Naive thymus-derived CD4-positive, alpha-beta T cell (primary cell): ENCODE data around the gene CSNK2A1. TPM values are rescaled to one million over a fixed set of nuclear protein-coding genes. Genes with fewer than 3 reads are reported as not detected.
A peak's percentile ranks its signal among the peaks of the same experiment; 100 is the strongest.

Source experiments
- ATAC-seq: fragments of 150-1000 bp; cut with Tn5 transposase; 2 replicates; pipeline ENCODE4 v1.10.0; 2021; ENCODE audit warnings: mild to moderate bottlenecking, moderate library complexity
- CTCF ChIA-PET: fragments of 350-600 bp; sonication (Branson Sonifier 250); formaldehyde crosslinking; loops from one replicate; lab custom pipeline; 2021; ENCODE audit warnings: antibody characterized with exemption; lab: Charles Lee
- POLR2A ChIA-PET: fragments of 350-600 bp; sonication (Branson Sonifier 250); formaldehyde crosslinking; loops from one replicate; lab custom pipeline; 2021; ENCODE audit warnings: antibody characterized with exemption, inconsistent platforms; lab: Charles Lee
- DNase-seq, 9 donors: peaks; one replicate each; pipeline versions ENCODE4 v3.0.0 to v3.0.0-alpha.2; 2020 to 2022; ENCODE audit warnings: mixed read lengths in 1 of 9
- H3K27ac ChIP-seq: one replicate; pipeline ENCODE4 v1.7.0; 2013; ENCODE audit warnings: mild to moderate bottlenecking, low read depth, low read length, moderate library complexity
- H3K27me3 ChIP-seq, 2 donors: one replicate each; pipeline ENCODE4 v1.7.0; 2013; ENCODE audit warnings: low read length in 2 of 2, mild to moderate bottlenecking in 2 of 2, moderate library complexity in 2 of 2; ENCODE audit not compliant: control insufficient read depth in 2 of 2, insufficient read depth in 2 of 2
- H3K36me3 ChIP-seq, 3 experiments: 1 replicate in 2 of 3; 2 replicates in 1 of 3; pipeline ENCODE4 v1.7.0; 2013; ENCODE audit warnings: low read length in 3 of 3, mild to moderate bottlenecking in 3 of 3, moderate library complexity in 1 of 3; ENCODE audit not compliant: insufficient read depth in 3 of 3, control insufficient read depth in 2 of 3
- H3K4me1 ChIP-seq, 2 donors: one replicate each; pipeline ENCODE4 v1.7.0; 2013; ENCODE audit warnings: low read length in 2 of 2, mild to moderate bottlenecking in 2 of 2, moderate library complexity in 1 of 2; ENCODE audit not compliant: control insufficient read depth in 2 of 2, insufficient read depth in 2 of 2
- H3K4me3 ChIP-seq: 2 replicates; pipeline ENCODE4 v1.7.0; 2013; ENCODE audit warnings: mild to moderate bottlenecking, low read length
- H3K9me3 ChIP-seq, 3 experiments: 1 replicate in 2 of 3; 2 replicates in 1 of 3; pipeline ENCODE4 v1.7.0; 2013; ENCODE audit warnings: low read length in 3 of 3; ENCODE audit not compliant: control insufficient read depth in 2 of 3
- H3K27ac Mint-ChIP-seq, 9 donors: one replicate each; pipeline ENCODE4 v1.8.0; 2020 to 2022; ENCODE audit warnings: mixed read lengths in 9 of 9, mild to moderate bottlenecking in 8 of 9, moderate library complexity in 5 of 9, inconsistent platforms in 2 of 9
- H3K27me3 Mint-ChIP-seq, 5 donors: one replicate each; pipeline ENCODE4 v1.8.0; 2021 to 2022; ENCODE audit warnings: mixed read lengths in 5 of 5, mild to moderate bottlenecking in 1 of 5
- H3K36me3 Mint-ChIP-seq, 5 donors: one replicate each; pipeline ENCODE4 v1.8.0; 2020 to 2022; ENCODE audit warnings: mixed read lengths in 5 of 5, mild to moderate bottlenecking in 3 of 5, inconsistent platforms in 1 of 5
- H3K4me1 Mint-ChIP-seq, 7 donors: one replicate each; pipeline ENCODE4 v1.8.0; 2020 to 2022; ENCODE audit warnings: mixed read lengths in 7 of 7, mild to moderate bottlenecking in 3 of 7, inconsistent platforms in 1 of 7
- H3K4me3 Mint-ChIP-seq, 10 donors: one replicate each; pipeline ENCODE4 v1.8.0; 2020 to 2022; ENCODE audit warnings: mild to moderate bottlenecking in 10 of 10, mixed read lengths in 10 of 10, moderate library complexity in 6 of 10, inconsistent platforms in 2 of 10
- H3K9me3 Mint-ChIP-seq, 11 donors: one replicate each; pipeline ENCODE4 v1.8.0; 2020 to 2022; ENCODE audit warnings: mixed read lengths in 11 of 11, mild to moderate bottlenecking in 4 of 11, inconsistent platforms in 1 of 11, moderate library complexity in 1 of 11
- intact Hi-C, 2 donors: fragments of 100-400 bp; cut with micrococcal nuclease; formaldehyde crosslinking; loops; one replicate each; pipeline ENCODE4 v1.15.1; 2023
- polyA plus RNA-seq, 2 donors: library from polyadenylated mRNA; unstranded; fragments of 300-500 nt; fragmentation: Illumina TruSeq; gene quantifications; one replicate each; pipeline ENCODE4 v1.2.3, GENCODE V29; 2021
- total RNA-seq, 6 experiments: library from RNA in 5 of 6; stranded (reverse) in 5 of 6; gene quantifications; 1 replicate in 5 of 6; 2 replicates in 1 of 6; pipeline ENCODE4 v1.2.3 and lab custom pipeline; 2021 to 2026

The CSNK2A1 gene
- total and polyA plus RNA-seq, 7 experiments from 2014 or later, result 47.3 to 117 (median 74.5) TPM

DNA sequence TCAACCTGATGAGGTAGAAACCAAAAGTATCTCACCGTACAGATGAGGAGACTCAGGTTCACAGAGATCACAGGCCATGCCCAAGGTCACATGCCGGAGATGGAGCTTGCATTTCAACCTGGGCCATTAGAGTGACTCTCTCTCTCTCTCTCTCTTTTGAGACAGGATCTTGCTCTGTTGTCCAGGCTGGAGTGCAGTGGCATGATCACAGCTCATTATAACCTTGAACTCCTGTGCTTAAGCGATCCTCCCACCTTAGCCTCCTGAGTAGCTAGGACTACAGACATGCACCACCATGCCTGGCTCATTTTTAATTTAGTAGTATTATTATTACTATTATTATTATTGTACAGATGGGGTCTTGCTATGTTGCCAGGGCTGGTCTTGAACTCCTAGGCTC is 2.8 kb upstream of the CSNK2A1 start:
- Mint-ChIP-seq H3K27ac (no peak overlapping the region), H3K36me3 (peaks cover 0 to 23% (median 5%) of the 10 kb centered on the region in 5 donors), H3K9me3 (peaks cover 0 to 10% (median 0%) of the 10 kb centered on the region in 11 donors), H3K4me1 (peaks cover 21 to 31% (median 28%) of the 10 kb centered on the region in 7 donors), H3K27me3 (peaks cover 7 to 27% (median 18%) of the 10 kb centered on the region in 5 donors), H3K4me3 (no peak overlapping the region)
- ATAC-seq, result no peak
- intact Hi-C loops, result loop anchor here in 1 of 2 donors (10.0 kb wide), 1 partner anchor 668 kb away; no protein-coding TSS in a partner anchor
- H3K27me3 ChIP-seq, result no peaks in the 10 kb centered on the region
- no peak overlapping the region for H3K4me3 ChIP-seq
- peaks cover 7 to 20% of the 10 kb centered on the region in 2 donors for H3K4me1 ChIP-seq
- peaks cover 0 to 4% (median 0%) of the 10 kb centered on the region in 3 experiments for H3K36me3 ChIP-seq
- H3K27ac ChIP-seq, result no peak overlapping the region
- ChIA-PET CTCF (no interaction called here), POLR2A (no interaction called here)
- no peaks in the 10 kb centered on the region for H3K9me3 ChIP-seq
- no peak for DNase-seq

DNA sequence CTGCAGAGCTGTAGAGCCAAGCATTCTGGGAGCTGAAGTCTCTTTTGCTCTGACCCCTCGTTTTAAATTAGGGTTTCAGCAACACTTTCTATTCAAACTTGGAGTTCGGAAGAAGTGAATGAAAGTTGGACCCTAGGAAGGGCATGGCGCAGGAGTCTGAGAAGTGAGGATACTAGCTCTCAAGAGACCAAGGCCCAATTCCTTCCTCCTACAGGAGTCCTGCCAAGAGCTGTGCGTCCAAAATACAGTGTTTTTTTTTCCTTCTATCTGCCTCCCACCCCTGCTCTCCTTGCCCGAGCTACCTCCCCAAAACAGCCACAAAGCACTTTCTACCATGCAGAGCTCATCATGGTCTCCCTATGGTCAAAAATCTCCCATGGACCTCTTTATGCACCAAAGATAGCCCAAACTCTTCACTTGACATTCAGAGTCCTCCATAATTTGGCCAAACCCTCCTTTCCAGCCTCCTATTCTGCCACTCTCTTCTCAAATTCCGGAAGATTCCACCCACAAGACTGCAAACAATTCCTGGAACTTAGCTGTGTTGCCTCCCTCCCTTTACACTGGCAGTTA is 649 bp upstream of the CSNK2A1 start:
- Mint-ChIP-seq H3K4me1 (peaks cover 36 to 51% (median 47%) of the 10 kb centered on the region in 7 donors), H3K27me3 (peaks cover 0 to 13% (median 5%) of the 10 kb centered on the region in 5 donors), H3K36me3 (peaks cover 0 to 43% (median 15%) of the 10 kb centered on the region in 5 donors), H3K4me3 (peak overlapping the region; percentile 86 to 100 (median 91)), H3K9me3 (peaks cover 0 to 17% (median 0%) of the 10 kb centered on the region in 11 donors), H3K27ac (peak overlapping the region; percentile 97 to 100 (median 98))
- Histone ChIP-seq H3K4me1 (peaks cover 11 to 33% of the 10 kb centered on the region in 2 donors), H3K27me3 (no peaks in the 10 kb centered on the region), H3K27ac (peak overlapping the region; percentile 94), H3K4me3 (peak overlapping the region; percentile 59), H3K9me3 (no peaks in the 10 kb centered on the region), H3K36me3 (peaks cover 0 to 4% (median 0%) of the 10 kb centered on the region in 3 experiments)
- no peak for DNase-seq
- POLR2A ChIA-PET, result interaction anchor here (0.6 to 2.0 kb wide), 7 partner anchors 22 to 198 kb away, joined by 3 to 5 read pairs (median 4); partner anchors contain the start of gene TRIB3
- ATAC-seq, result no peak
- intact Hi-C loops, result loop anchor here (5.0 to 10.0 kb wide), 6 partner anchors 137 to 923 kb away; partner anchors contain the start of genes FAM110A (in 1 of the 2), NSFL1C (in 1 of the 2) and RBCK1 (in 1 of the 2)
- CTCF ChIA-PET, result no interaction called here

- no peaks in the 10 kb centered on the region for H3K27me3 ChIP-seq
- Mint-ChIP-seq H3K4me1 (peaks cover 46 to 65% (median 60%) of the 10 kb centered on the region in 7 donors), H3K4me3 (peak overlapping the region; percentile 86 to 100 (median 91)), H3K9me3 (peaks cover 0 to 17% (median 0%) of the 10 kb centered on the region in 11 donors), H3K27me3 (peaks cover 0 to 9% (median 5%) of the 10 kb centered on the region in 5 donors), H3K27ac (peak overlapping the region; percentile 18 to 100 (median 97)), H3K36me3 (peaks cover 0 to 49% (median 15%) of the 10 kb centered on the region in 5 donors)
- ATAC-seq, result no peak
- no peaks in the 10 kb centered on the region for H3K9me3 ChIP-seq
- intact Hi-C loops, result loop anchor here (1.0 to 10.0 kb wide), 15 partner anchors 81 to 1966 kb away; partner anchors contain the start of genes PSMF1 (in 2 of the 2), RBCK1 (in 2 of the 2), TBC1D20 (in 2 of the 2) and FAM110A (in 1 of the 2)
- H3K4me3 ChIP-seq, result peak overlapping the region; percentile 59
- H3K4me1 ChIP-seq, result peaks cover 17 to 43% of the 10 kb centered on the region in 2 donors
- CTCF ChIA-PET, result interaction anchor here (0.7 kb wide), 1 partner anchor 102 kb away, joined by 3 read pairs; no protein-coding TSS in a partner anchor
- H3K36me3 ChIP-seq, result peaks cover 0 to 4% (median 0%) of the 10 kb centered on the region in 3 experiments
- DNase-seq, result peak in 5 of 9 donors; percentile 1 to 30 (median 9)
- peak overlapping the region; percentile 94 for H3K27ac ChIP-seq
- POLR2A ChIA-PET, result interaction anchor here (0.5 to 2.0 kb wide), 6 partner anchors 23 to 526 kb away, joined by 3 to 5 read pairs (median 4); partner anchors contain the start of gene TRIB3
Measured at GRCh38 chr20:542777-543368, 717 bp downstream of the CSNK2A1 start.

GRCh38 chr20:540391-541201 is 3.0 kb downstream of the CSNK2A1 start:
- H3K36me3 Mint-ChIP-seq, result peaks cover 0 to 49% (median 15%) of the 10 kb centered on the region in 5 donors
- H3K4me1 ChIP-seq, result peaks cover 26 to 55% of the 10 kb centered on the region in 2 donors
- no peaks in the 10 kb centered on the region for H3K27me3 ChIP-seq
- ChIA-PET POLR2A (interaction anchor here (0.8 kb wide), 1 partner anchor 29 kb away, joined by 3 read pairs; no protein-coding TSS in a partner anchor), CTCF (no interaction called here)
- H3K4me3 Mint-ChIP-seq, result peak overlapping the region in 4 of 10 donors; percentile 27 to 100 (median 66)
- intact Hi-C loops, result loop anchor here (5.0 to 10.0 kb wide), 6 partner anchors 133 to 927 kb away; partner anchors contain the start of genes FAM110A (in 1 of the 2), NSFL1C (in 1 of the 2) and RBCK1 (in 1 of the 2)
- H3K9me3 Mint-ChIP-seq, result peaks cover 0 to 17% (median 0%) of the 10 kb centered on the region in 11 donors
- H3K4me3 ChIP-seq, result no peak overlapping the region
- no peak for DNase-seq
- H3K27ac ChIP-seq, result no peak overlapping the region
- H3K4me1 Mint-ChIP-seq, result peaks cover 63 to 88% (median 83%) of the 10 kb centered on the region in 7 donors
- H3K27me3 Mint-ChIP-seq, result no peaks in the 10 kb centered on the region
- peaks cover 0 to 4% (median 0%) of the 10 kb centered on the region in 3 experiments for H3K36me3 ChIP-seq
- H3K9me3 ChIP-seq, result no peaks in the 10 kb centered on the region
- peak overlapping the region in 1 of 9 donors; percentile 27 for H3K27ac Mint-ChIP-seq
- ATAC-seq, result no peak

DNA sequence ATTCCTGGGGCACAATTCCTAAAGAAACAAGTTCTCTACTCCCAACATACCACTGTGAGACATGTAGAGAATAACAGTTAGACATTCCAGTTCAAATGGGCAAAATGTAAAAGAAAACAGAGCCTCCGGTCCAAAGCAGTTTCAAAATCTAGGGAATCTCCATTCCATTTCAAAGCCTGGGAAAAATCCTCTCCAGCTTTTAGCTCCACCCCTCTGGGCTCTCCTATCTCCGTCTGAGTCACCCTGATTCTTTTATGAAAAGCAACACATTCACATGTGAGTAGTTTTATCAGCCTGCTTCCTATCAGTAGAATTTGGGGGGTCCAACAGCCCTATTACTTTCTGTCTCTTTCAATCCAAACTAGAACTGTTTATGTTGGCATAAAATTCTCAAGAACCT is 3.7 kb downstream of the CSNK2A1 start:
- H3K4me1 ChIP-seq, result peaks cover 26 to 55% of the 10 kb centered on the region in 2 donors
- H3K27ac ChIP-seq, result no peak overlapping the region
- H3K9me3 ChIP-seq, result no peaks in the 10 kb centered on the region
- intact Hi-C loops, result loop anchor here (5.0 to 10.0 kb wide), 6 partner anchors 133 to 927 kb away; partner anchors contain the start of genes FAM110A (in 1 of the 2), NSFL1C (in 1 of the 2) and RBCK1 (in 1 of the 2)
- peaks cover 0 to 16% (median 0%) of the 10 kb centered on the region in 11 donors for H3K9me3 Mint-ChIP-seq
- DNase-seq (no peak), ATAC-seq (no peak)
- ChIA-PET POLR2A (no interaction called here), CTCF (no interaction called here)
- H3K36me3 ChIP-seq, result peaks cover 0 to 4% (median 0%) of the 10 kb centered on the region in 3 experiments
- no peak overlapping the region for H3K4me3 ChIP-seq
- no peak overlapping the region for H3K27ac Mint-ChIP-seq
- H3K36me3 Mint-ChIP-seq, result peaks cover 0 to 49% (median 15%) of the 10 kb centered on the region in 5 donors
- H3K27me3 Mint-ChIP-seq, result no peaks in the 10 kb centered on the region
- no peaks in the 10 kb centered on the region for H3K27me3 ChIP-seq
- peaks cover 66 to 95% (median 89%) of the 10 kb centered on the region in 7 donors for H3K4me1 Mint-ChIP-seq
- peak overlapping the region in 6 of 10 donors; percentile 1 to 100 (median 35) for H3K4me3 Mint-ChIP-seq
